Naive thymus-derived CD4-positive, alpha-beta T cell (primary cell): ENCODE data around the gene PLEKHF1. TPM values are rescaled to one million over a fixed set of nuclear protein-coding genes. Genes with fewer than 3 reads are reported as not detected.

Experiments
- ATAC-seq: fragments of 150-1000 bp; cut with Tn5 transposase; 2 replicates; pipeline ENCODE4 v1.10.0; 2021; ENCODE audit warnings: mild to moderate bottlenecking, moderate library complexity
- CTCF ChIA-PET: fragments of 350-600 bp; sonication (Branson Sonifier 250); formaldehyde crosslinking; loops from one replicate; lab custom pipeline; 2021; ENCODE audit warnings: antibody characterized with exemption; lab: Charles Lee
- POLR2A ChIA-PET: fragments of 350-600 bp; sonication (Branson Sonifier 250); formaldehyde crosslinking; loops from one replicate; lab custom pipeline; 2021; ENCODE audit warnings: antibody characterized with exemption, inconsistent platforms; lab: Charles Lee
- DNase-seq, 9 donors: peaks; one replicate each; pipeline versions ENCODE4 v3.0.0 to v3.0.0-alpha.2; 2020 to 2022; ENCODE audit warnings: mixed read lengths in 1 of 9
- H3K27ac ChIP-seq: one replicate; pipeline ENCODE4 v1.7.0; 2013; ENCODE audit warnings: mild to moderate bottlenecking, low read depth, low read length, moderate library complexity
- H3K27me3 ChIP-seq, 2 donors: one replicate each; pipeline ENCODE4 v1.7.0; 2013; ENCODE audit warnings: low read length in 2 of 2, mild to moderate bottlenecking in 2 of 2, moderate library complexity in 2 of 2; ENCODE audit not compliant: control insufficient read depth in 2 of 2, insufficient read depth in 2 of 2
- H3K36me3 ChIP-seq, 3 experiments: 1 replicate in 2 of 3; 2 replicates in 1 of 3; pipeline ENCODE4 v1.7.0; 2013; ENCODE audit warnings: low read length in 3 of 3, mild to moderate bottlenecking in 3 of 3, moderate library complexity in 1 of 3; ENCODE audit not compliant: insufficient read depth in 3 of 3, control insufficient read depth in 2 of 3
- H3K4me1 ChIP-seq, 2 donors: one replicate each; pipeline ENCODE4 v1.7.0; 2013; ENCODE audit warnings: low read length in 2 of 2, mild to moderate bottlenecking in 2 of 2, moderate library complexity in 1 of 2; ENCODE audit not compliant: control insufficient read depth in 2 of 2, insufficient read depth in 2 of 2
- H3K4me3 ChIP-seq: 2 replicates; pipeline ENCODE4 v1.7.0; 2013; ENCODE audit warnings: mild to moderate bottlenecking, low read length
- H3K9me3 ChIP-seq, 3 experiments: 1 replicate in 2 of 3; 2 replicates in 1 of 3; pipeline ENCODE4 v1.7.0; 2013; ENCODE audit warnings: low read length in 3 of 3; ENCODE audit not compliant: control insufficient read depth in 2 of 3
- H3K27ac Mint-ChIP-seq, 9 donors: one replicate each; pipeline ENCODE4 v1.8.0; 2020 to 2022; ENCODE audit warnings: mixed read lengths in 9 of 9, mild to moderate bottlenecking in 8 of 9, moderate library complexity in 5 of 9, inconsistent platforms in 2 of 9
- H3K27me3 Mint-ChIP-seq, 5 donors: one replicate each; pipeline ENCODE4 v1.8.0; 2021 to 2022; ENCODE audit warnings: mixed read lengths in 5 of 5, mild to moderate bottlenecking in 1 of 5
- H3K36me3 Mint-ChIP-seq, 5 donors: one replicate each; pipeline ENCODE4 v1.8.0; 2020 to 2022; ENCODE audit warnings: mixed read lengths in 5 of 5, mild to moderate bottlenecking in 3 of 5, inconsistent platforms in 1 of 5
- H3K4me1 Mint-ChIP-seq, 7 donors: one replicate each; pipeline ENCODE4 v1.8.0; 2020 to 2022; ENCODE audit warnings: mixed read lengths in 7 of 7, mild to moderate bottlenecking in 3 of 7, inconsistent platforms in 1 of 7
- H3K4me3 Mint-ChIP-seq, 10 donors: one replicate each; pipeline ENCODE4 v1.8.0; 2020 to 2022; ENCODE audit warnings: mild to moderate bottlenecking in 10 of 10, mixed read lengths in 10 of 10, moderate library complexity in 6 of 10, inconsistent platforms in 2 of 10
- H3K9me3 Mint-ChIP-seq, 11 donors: one replicate each; pipeline ENCODE4 v1.8.0; 2020 to 2022; ENCODE audit warnings: mixed read lengths in 11 of 11, mild to moderate bottlenecking in 4 of 11, inconsistent platforms in 1 of 11, moderate library complexity in 1 of 11
- intact Hi-C, 2 donors: fragments of 100-400 bp; cut with micrococcal nuclease; formaldehyde crosslinking; loops; one replicate each; pipeline ENCODE4 v1.15.1; 2023
- polyA plus RNA-seq, 2 donors: library from polyadenylated mRNA; unstranded; fragments of 300-500 nt; fragmentation: Illumina TruSeq; gene quantifications; one replicate each; pipeline ENCODE4 v1.2.3, GENCODE V29; 2021
- total RNA-seq, 6 experiments: library from RNA in 5 of 6; stranded (reverse) in 5 of 6; gene quantifications; 1 replicate in 5 of 6; 2 replicates in 1 of 6; pipeline ENCODE4 v1.2.3 and lab custom pipeline; 2021 to 2026

The PLEKHF1 gene
- total and polyA plus RNA-seq, 7 experiments from 2014 or later: 11.1 to 47.2 (median 17.5) TPM

GRCh38 chr19:29665826-29666577 lies 741 bp downstream of the PLEKHF1 start:
- peaks cover 39 to 55% of the 10 kb centered on the region in 2 donors for H3K4me1 ChIP-seq
- Mint-ChIP-seq H3K4me1 (peaks cover 35 to 80% (median 69%) of the 10 kb centered on the region in 7 donors), H3K4me3 (peak overlapping the region; percentile 89 to 98 (median 93)), H3K36me3 (peaks cover 0 to 34% (median 6%) of the 10 kb centered on the region in 5 donors), H3K9me3 (no peaks in the 10 kb centered on the region), H3K27ac (peak overlapping the region; percentile 88 to 100 (median 97)), H3K27me3 (no peaks in the 10 kb centered on the region)
- no peaks in the 10 kb centered on the region for H3K27me3 ChIP-seq
- intact Hi-C loops: loop anchor here (1.0 to 2.0 kb wide), 5 partner anchors 7 to 49 kb away; partner anchors contain the start of gene C19orf12 (in 1 of the 2)
- no peaks in the 10 kb centered on the region for H3K9me3 ChIP-seq
- peak in 2 of 9 donors; percentile 35 to 48 for DNase-seq
- H3K27ac ChIP-seq: peak overlapping the region; percentile 94
- peak overlapping the region; percentile 62 for H3K4me3 ChIP-seq
- ChIA-PET CTCF (interaction anchor here (0.8 to 5.5 kb wide), 14 partner anchors 10 to 60 kb away, joined by 3 to 62 read pairs (median 5); partner anchors contain the start of genes C19orf12 and POP4), POLR2A (interaction anchor here (0.8 to 9.7 kb wide), 14 partner anchors 10 to 276 kb away, joined by 3 to 150 read pairs (median 8); partner anchors contain the start of genes C19orf12, POP4 and URI1)
- no peak for ATAC-seq
- H3K36me3 ChIP-seq: peaks cover 0 to 7% (median 0%) of the 10 kb centered on the region in 3 experiments

- peaks cover 39 to 81% (median 71%) of the 10 kb centered on the region in 7 donors for H3K4me1 Mint-ChIP-seq
- POLR2A ChIA-PET: interaction anchor here (0.6 to 9.7 kb wide), 15 partner anchors 9 to 298 kb away, joined by 3 to 150 read pairs (median 5); partner anchors contain the start of genes C19orf12, POP4 and URI1
- no peaks in the 10 kb centered on the region for H3K27me3 Mint-ChIP-seq
- peak overlapping the region; percentile 89 to 98 (median 93) for H3K4me3 Mint-ChIP-seq
- DNase-seq: peak in 1 of 9 donors; percentile 37
- H3K27ac Mint-ChIP-seq: peak overlapping the region; percentile 88 to 100 (median 97)
- Histone ChIP-seq H3K27ac (peak overlapping the region; percentile 94), H3K9me3 (no peaks in the 10 kb centered on the region), H3K36me3 (peaks cover 0 to 7% (median 0%) of the 10 kb centered on the region in 3 experiments), H3K4me3 (peak overlapping the region; percentile 62), H3K4me1 (peaks cover 47 to 55% of the 10 kb centered on the region in 2 donors), H3K27me3 (no peaks in the 10 kb centered on the region)
- H3K9me3 Mint-ChIP-seq: no peaks in the 10 kb centered on the region
- peaks cover 0 to 42% (median 7%) of the 10 kb centered on the region in 5 donors for H3K36me3 Mint-ChIP-seq
- CTCF ChIA-PET: interaction anchor here (0.8 to 5.5 kb wide), 12 partner anchors 11 to 60 kb away, joined by 3 to 62 read pairs (median 4); partner anchors contain the start of genes C19orf12 and POP4
- ATAC-seq: no peak
- intact Hi-C loops: loop anchor here (2.0 kb wide), 2 partner anchors 14 to 22 kb away; no protein-coding TSS in a partner anchor
Measured at GRCh38 chr19:29666578-29667386, 1.5 kb downstream of the PLEKHF1 start.

GRCh38 chr19:29667387-29667783 lies 2.1 kb downstream of the PLEKHF1 start:
- peak overlapping the region; percentile 62 for H3K4me3 ChIP-seq
- H3K9me3 Mint-ChIP-seq: peaks cover 0 to under 1% (median 0%) of the 10 kb centered on the region in 11 donors
- POLR2A ChIA-PET: interaction anchor here (0.6 to 9.7 kb wide), 13 partner anchors 8 to 299 kb away, joined by 3 to 150 read pairs (median 7); partner anchors contain the start of genes C19orf12, POP4 and URI1

GRCh38 chr19:29667901-29668341 lies 2.7 kb downstream of the PLEKHF1 start:
- intact Hi-C loops: loop anchor here (1.0 to 2.0 kb wide), 4 partner anchors 13 to 58 kb away; no protein-coding TSS in a partner anchor
- ChIA-PET CTCF (interaction anchor here (0.7 to 5.5 kb wide), 17 partner anchors 10 to 61 kb away, joined by 3 to 62 read pairs (median 4); partner anchors contain the start of genes C19orf12 and POP4), POLR2A (interaction anchor here (0.5 to 9.7 kb wide), 16 partner anchors 8 to 274 kb away, joined by 3 to 150 read pairs (median 5); partner anchors contain the start of genes C19orf12, POP4 and URI1)
- no peaks in the 10 kb centered on the region for H3K27me3 Mint-ChIP-seq
- peaks cover 0 to 50% (median 7%) of the 10 kb centered on the region in 5 donors for H3K36me3 Mint-ChIP-seq
- no peaks in the 10 kb centered on the region for H3K27me3 ChIP-seq
- peaks cover 50 to 82% (median 74%) of the 10 kb centered on the region in 7 donors for H3K4me1 Mint-ChIP-seq
- H3K27ac Mint-ChIP-seq: peak overlapping the region; percentile 88 to 100 (median 97)
- peak overlapping the region; percentile 94 for H3K27ac ChIP-seq
- H3K9me3 Mint-ChIP-seq: peaks cover 0 to 2% (median 0%) of the 10 kb centered on the region in 11 donors
- peak overlapping the region; percentile 89 to 98 (median 93) for H3K4me3 Mint-ChIP-seq
- peaks cover 59% of the 10 kb centered on the region in 2 donors for H3K4me1 ChIP-seq
- DNase-seq (peak in 8 of 9 donors; percentile 47 to 73 (median 68)), ATAC-seq (peak; percentile 57)
- peaks cover 0 to 7% (median 0%) of the 10 kb centered on the region in 3 experiments for H3K36me3 ChIP-seq
- peak overlapping the region; percentile 62 for H3K4me3 ChIP-seq
- no peaks in the 10 kb centered on the region for H3K9me3 ChIP-seq

More at GRCh38 chr19:29667387-29667783, 2.1 kb downstream of the PLEKHF1 start:
- Mint-ChIP-seq H3K4me3 (peak overlapping the region; percentile 89 to 98 (median 93)), H3K27me3 (no peaks in the 10 kb centered on the region), H3K27ac (peak overlapping the region; percentile 88 to 100 (median 97)), H3K36me3 (peaks cover 0 to 45% (median 7%) of the 10 kb centered on the region in 5 donors), H3K4me1 (peaks cover 45 to 82% (median 72%) of the 10 kb centered on the region in 7 donors)
- peak overlapping the region; percentile 94 for H3K27ac ChIP-seq
- H3K9me3 ChIP-seq: no peaks in the 10 kb centered on the region
- ATAC-seq (no peak), DNase-seq (no peak)
- intact Hi-C loops: loop anchor here (2.0 kb wide), 2 partner anchors 13 to 23 kb away; no protein-coding TSS in a partner anchor
- no peaks in the 10 kb centered on the region for H3K27me3 ChIP-seq
- peaks cover 0 to 7% (median 0%) of the 10 kb centered on the region in 3 experiments for H3K36me3 ChIP-seq
- CTCF ChIA-PET: interaction anchor here (0.8 to 5.5 kb wide), 15 partner anchors 10 to 60 kb away, joined by 3 to 62 read pairs (median 4); partner anchors contain the start of genes C19orf12 and POP4
- H3K4me1 ChIP-seq: peaks cover 53 to 55% of the 10 kb centered on the region in 2 donors

GRCh38 chr19:29668746-29669609 lies 3.7 kb downstream of the PLEKHF1 start:
- H3K36me3 ChIP-seq: peaks cover 0 to 11% (median 0%) of the 10 kb centered on the region in 3 experiments
- H3K36me3 Mint-ChIP-seq: peaks cover 0 to 56% (median 7%) of the 10 kb centered on the region in 5 donors
- no peak for ATAC-seq
- POLR2A ChIA-PET: interaction anchor here (1.2 to 9.7 kb wide), 11 partner anchors 7 to 63 kb away, joined by 3 to 150 read pairs (median 14); partner anchors contain the start of genes C19orf12 and POP4
- H3K4me1 Mint-ChIP-seq: peaks cover 56 to 83% (median 78%) of the 10 kb centered on the region in 7 donors
- H3K27ac ChIP-seq: peak overlapping the region; percentile 94
- CTCF ChIA-PET: interaction anchor here (0.6 to 5.5 kb wide), 9 partner anchors 9 to 204 kb away, joined by 3 to 62 read pairs (median 21); partner anchors contain the start of genes C19orf12 and POP4
- H3K27me3 Mint-ChIP-seq: no peaks in the 10 kb centered on the region
- peak overlapping the region; percentile 62 for H3K4me3 ChIP-seq
- H3K9me3 ChIP-seq: no peaks in the 10 kb centered on the region
- H3K27me3 ChIP-seq: no peaks in the 10 kb centered on the region
- H3K4me3 Mint-ChIP-seq: peak overlapping the region; percentile 77 to 98 (median 93)
- H3K9me3 Mint-ChIP-seq: peaks cover 0 to 2% (median 0%) of the 10 kb centered on the region in 11 donors
- peak overlapping the region; percentile 88 to 100 (median 98) for H3K27ac Mint-ChIP-seq
- peaks cover 69 to 70% of the 10 kb centered on the region in 2 donors for H3K4me1 ChIP-seq
- DNase-seq: no peak
- intact Hi-C loops: loop anchor here (1.0 kb wide), 2 partner anchors 47 to 59 kb away; no protein-coding TSS in a partner anchor
